Neural progenitor cell (in vitro differentiated cells): ENCODE data around the gene COPA. TPM values are rescaled to one million over a fixed set of nuclear protein-coding genes. Genes with fewer than 3 reads are reported as not detected.

ENCODE experiments used
- DNase-seq: peaks from one replicate; pipeline ENCODE4 v3.0.0-alpha.2; 2016; ENCODE audit warnings: low spot score
- H2AFZ ChIP-seq: fragments of 200-600 bp; sonication (generic); replicated peaks from 2 replicates; pipeline ENCODE4 v1.6.1; 2016; ENCODE audit warnings: antibody characterized with exemption
- H3F3A ChIP-seq: fragments of 200-600 bp; sonication (generic); 2 replicates; pipeline ENCODE4 v1.6.1; 2016; ENCODE audit warnings: antibody characterized with exemption, low read depth
- H3K27ac ChIP-seq: fragments of 200-600 bp; sonication (generic); 2 replicates; pipeline ENCODE4 v1.5.1; 2016; ENCODE audit warnings: mild to moderate bottlenecking
- H3K27me3 ChIP-seq: fragments of 200-600 bp; sonication (generic); 2 replicates; pipeline ENCODE4 v1.6.1; 2016; ENCODE audit warnings: mild to moderate bottlenecking, moderate library complexity
- H3K36me3 ChIP-seq: fragments of 200-600 bp; sonication (generic); 2 replicates; pipeline ENCODE4 v1.5.1; 2016
- H3K4me1 ChIP-seq: fragments of 200-600 bp; sonication (generic); 2 replicates; pipeline ENCODE4 v1.6.1; 2016; ENCODE audit warnings: mixed run types
- H3K4me2 ChIP-seq: fragments of 200-600 bp; sonication (generic); 2 replicates; pipeline ENCODE4 v1.6.1; 2016
- H3K4me3 ChIP-seq: fragments of 200-600 bp; sonication (generic); 2 replicates; pipeline ENCODE4 v1.5.1; 2016
- H3K79me2 ChIP-seq: fragments of 200-600 bp; sonication (generic); 2 replicates; pipeline ENCODE4 v1.6.1; 2016; ENCODE audit warnings: low read depth
- H3K9ac ChIP-seq: fragments of 200-600 bp; sonication (generic); 2 replicates; pipeline ENCODE4 v1.6.1; 2016
- H3K9me3 ChIP-seq: fragments of 200-600 bp; sonication (generic); 2 replicates; pipeline ENCODE4 v1.5.1; 2016; ENCODE audit warnings: low read depth
- H4K20me1 ChIP-seq: fragments of 200-600 bp; sonication (generic); 2 replicates; pipeline ENCODE4 v1.6.1; 2016; ENCODE audit warnings: low read depth
- H3K27ac Mint-ChIP-seq: 3 replicates; pipeline ENCODE4 v1.8.0; 2021; ENCODE audit warnings: mixed read lengths
- H3K27me3 Mint-ChIP-seq: 2 replicates; pipeline ENCODE4 v1.8.0; 2022; ENCODE audit warnings: low read depth, mild to moderate bottlenecking, inconsistent platforms, moderate library complexity, mixed read lengths; ENCODE audit not compliant: insufficient read depth
- H3K36me3 Mint-ChIP-seq: 3 replicates; pipeline ENCODE4 v1.8.0; 2021; ENCODE audit warnings: mixed read lengths
- H3K4me1 Mint-ChIP-seq: 3 replicates; pipeline ENCODE4 v1.8.0; 2021; ENCODE audit warnings: mixed read lengths
- H3K4me3 Mint-ChIP-seq: 3 replicates; pipeline ENCODE4 v1.8.0; 2021; ENCODE audit warnings: mild to moderate bottlenecking, moderate library complexity, mixed read lengths
- H3K9me3 Mint-ChIP-seq: 3 replicates; pipeline ENCODE4 v1.8.0; 2020; ENCODE audit warnings: mixed read lengths
- CTCF ChIP-seq: fragments of 200-600 bp; sonication (generic); IDR thresholded peaks from 2 replicates; pipeline ENCODE4 v1.5.1; 2017; ENCODE audit warnings: antibody characterized with exemption, mild to moderate bottlenecking
- EZH2 ChIP-seq: fragments of 200-600 bp; sonication (generic); IDR thresholded peaks from 2 replicates; pipeline ENCODE4 v1.6.1; 2017; ENCODE audit warnings: antibody characterized with exemption, mild to moderate bottlenecking, moderate library complexity
- EZH2phosphoT487 ChIP-seq: fragments of 200-600 bp; sonication (generic); IDR thresholded peaks from 2 replicates; pipeline ENCODE4 v1.6.1; 2017; ENCODE audit warnings: antibody characterized with exemption
- total RNA-seq: library from RNA; depleted of rRNA; stranded (reverse); fragments of >200 nt; gene quantifications from 2 replicates; pipeline ENCODE4 v1.2.3, GENCODE V29; 2015; ENCODE audit warnings: low replicate concordance

Gene COPA
- total RNA-seq, 1 donor from 2014 or later, result 82.6 TPM

DNA sequence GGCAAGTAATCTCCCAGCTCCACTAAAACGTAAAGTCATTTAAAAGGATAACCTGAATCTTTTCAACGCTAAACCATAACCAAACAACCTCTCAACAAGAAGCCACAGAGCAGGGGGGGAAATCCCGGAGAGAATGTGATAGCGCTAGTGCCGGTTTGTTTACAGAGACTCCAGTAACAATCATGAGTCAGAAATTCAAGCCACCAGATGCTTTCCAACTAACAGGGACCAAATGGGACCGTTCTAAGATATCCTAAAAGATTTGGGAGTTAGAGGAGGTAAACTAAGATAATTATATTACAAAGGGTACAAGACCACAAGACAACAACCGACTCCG is 81.5 kb downstream of the COPA start:
- H3F3A ChIP-seq, result peaks cover 14% of the 10 kb centered on the region
- H3K4me2 ChIP-seq, result peak overlapping the region; percentile 97
- H3K9me3 ChIP-seq, result no peaks in the 10 kb centered on the region
- peaks cover 4% of the 10 kb centered on the region for H3K27me3 Mint-ChIP-seq
- peak overlapping the region; percentile 100 for H3K4me3 Mint-ChIP-seq
- peak overlapping the region; percentile 9 for H2AFZ ChIP-seq
- peak overlapping the region; percentile 86 for H3K4me3 ChIP-seq
- peak overlapping the region; percentile 100 for H3K27ac Mint-ChIP-seq
- peak overlapping the region; percentile 89 for H3K9ac ChIP-seq
- peaks cover 24% of the 10 kb centered on the region for H3K4me1 ChIP-seq
- H3K27ac ChIP-seq, result peak overlapping the region; percentile 81
- H4K20me1 ChIP-seq, result peaks cover 22% of the 10 kb centered on the region
- no peaks in the 10 kb centered on the region for H3K9me3 Mint-ChIP-seq
- TF ChIP-seq CTCF (no peak), EZH2phosphoT487 (no peak)
- peaks cover 56% of the 10 kb centered on the region for H3K79me2 ChIP-seq
- H3K36me3 Mint-ChIP-seq, result peaks cover 5% of the 10 kb centered on the region
- H3K36me3 ChIP-seq, result no peaks in the 10 kb centered on the region
- peak; percentile 56 for DNase-seq
- H3K4me1 Mint-ChIP-seq, result peaks cover 33% of the 10 kb centered on the region
- peaks cover 17% of the 10 kb centered on the region for H3K27me3 ChIP-seq

- Mint-ChIP-seq H3K9me3 (no peaks in the 10 kb centered on the region), H3K27ac (peak overlapping the region; percentile 100), H3K27me3 (peaks cover 4% of the 10 kb centered on the region), H3K4me3 (peak overlapping the region; percentile 100), H3K36me3 (peaks cover 5% of the 10 kb centered on the region), H3K4me1 (peaks cover 33% of the 10 kb centered on the region)
- Histone ChIP-seq H3K9me3 (no peaks in the 10 kb centered on the region), H3K36me3 (no peaks in the 10 kb centered on the region), H3K4me1 (peaks cover 24% of the 10 kb centered on the region), H3K27ac (peak overlapping the region; percentile 81), H3K79me2 (peaks cover 63% of the 10 kb centered on the region), H3K27me3 (peaks cover 11% of the 10 kb centered on the region), H3F3A (peaks cover 14% of the 10 kb centered on the region), H2AFZ (no peak overlapping the region), H3K4me2 (peak overlapping the region; percentile 97), H3K9ac (peak overlapping the region; percentile 89), H3K4me3 (peak overlapping the region; percentile 86), H4K20me1 (peaks cover 28% of the 10 kb centered on the region)
- no peak for DNase-seq
- TF ChIP-seq EZH2 (no peak), CTCF (no peak), EZH2phosphoT487 (no peak)
Observed at GRCh38 chr1:160260406-160261382, 82.4 kb downstream of the COPA start.

DNA sequence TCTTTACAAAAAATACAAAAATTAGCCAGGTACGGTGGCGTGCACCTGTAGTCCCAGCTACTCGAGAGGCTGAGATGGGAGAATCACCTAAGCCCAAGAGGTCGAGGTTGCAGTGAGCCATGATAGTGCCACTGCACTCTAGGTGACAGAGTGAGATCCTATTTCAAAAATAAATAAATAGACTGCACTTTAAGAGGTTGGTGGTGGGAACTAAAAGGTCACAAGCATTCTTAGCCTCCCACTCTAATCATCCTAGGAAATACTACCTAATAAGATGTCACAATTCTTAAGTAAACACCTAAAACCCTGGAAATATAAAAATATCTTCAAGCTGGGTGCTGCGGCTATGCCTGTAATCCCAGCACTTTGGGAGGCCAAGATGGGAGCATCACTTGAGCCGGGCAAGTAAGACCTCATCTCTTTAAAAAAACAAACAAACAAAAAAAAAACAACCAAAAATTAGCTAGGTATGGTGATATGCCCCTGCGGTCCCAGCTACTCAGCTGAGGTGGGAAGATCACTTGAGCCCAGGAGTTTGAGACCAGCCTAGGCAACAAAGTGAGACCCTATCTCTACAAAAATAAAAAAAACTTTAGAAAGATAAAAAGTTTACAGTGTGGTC is 84.8 kb downstream of the COPA start:
- Histone ChIP-seq H3K9me3 (no peaks in the 10 kb centered on the region), H3K27ac (peak overlapping the region; percentile 8), H3K9ac (no peak overlapping the region), H3K36me3 (no peaks in the 10 kb centered on the region), H3K4me1 (peaks cover 24% of the 10 kb centered on the region), H3K79me2 (peaks cover 79% of the 10 kb centered on the region), H3K27me3 (no peaks in the 10 kb centered on the region), H3K4me3 (no peak overlapping the region), H3K4me2 (no peak overlapping the region), H3F3A (peaks cover 19% of the 10 kb centered on the region), H2AFZ (no peak overlapping the region), H4K20me1 (peaks cover 32% of the 10 kb centered on the region)
- Mint-ChIP-seq H3K4me1 (peaks cover 33% of the 10 kb centered on the region), H3K36me3 (peaks cover 7% of the 10 kb centered on the region), H3K9me3 (no peaks in the 10 kb centered on the region), H3K4me3 (no peak overlapping the region), H3K27me3 (peaks cover 4% of the 10 kb centered on the region), H3K27ac (no peak overlapping the region)
- TF ChIP-seq EZH2 (no peak), EZH2phosphoT487 (no peak), CTCF (no peak)
- no peak for DNase-seq
